GM18873 (cell line): ENCODE measurements around the gene ENO2.

Experiments used
- ATAC-seq: cut with Tn5 transposase; IDR thresholded peaks from one replicate; pipeline ENCODE4 v1.9.1; 2021; ENCODE audit warnings: mild to moderate bottlenecking, moderate library complexity, moderate number of reproducible peaks; ENCODE audit not compliant: unreplicated experiment, low FRiP score

Gene ENO2

DNA sequence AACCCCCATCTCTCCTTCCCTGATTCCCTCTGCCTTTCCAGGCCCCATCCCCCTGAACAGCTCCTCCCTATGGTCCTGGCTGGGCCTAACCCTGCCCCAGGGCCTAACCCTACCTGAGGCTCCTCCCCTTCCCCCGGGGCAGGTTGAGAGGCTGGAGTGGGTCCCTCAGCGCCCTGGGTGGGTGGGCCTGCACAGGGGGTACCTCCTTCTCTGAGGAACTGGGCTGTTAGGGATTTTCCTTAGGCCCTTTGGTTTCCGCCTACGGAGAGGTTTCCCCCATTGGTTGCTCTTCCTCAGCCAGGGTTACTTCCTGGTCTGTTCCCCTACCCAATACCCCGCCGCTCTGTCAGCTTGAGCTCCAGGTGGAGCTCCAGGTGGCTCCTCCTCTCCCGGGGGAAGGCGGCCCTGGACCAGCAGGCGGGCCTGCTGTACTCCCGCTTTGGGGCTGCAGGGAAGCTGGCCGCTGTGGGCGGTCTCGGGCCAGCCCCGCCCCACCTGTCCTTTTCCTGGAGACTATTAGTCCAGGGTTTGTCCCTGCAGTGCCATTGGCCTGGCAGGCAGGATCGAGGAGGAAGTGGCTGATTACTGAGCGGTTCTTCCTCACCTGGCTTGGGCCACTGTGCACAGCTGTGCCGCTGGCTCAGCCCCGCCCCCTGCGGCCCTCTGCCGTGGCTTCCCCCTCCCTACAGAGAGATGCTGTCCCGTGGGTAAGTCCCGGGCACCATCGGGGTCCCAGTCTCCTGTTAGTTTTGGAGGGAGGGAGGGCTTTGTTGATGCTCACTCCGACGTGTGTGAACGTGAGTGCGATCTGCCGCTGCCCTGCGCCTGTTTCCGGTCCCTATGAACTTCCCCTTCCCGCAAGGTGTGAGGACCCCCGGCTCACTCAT, 31.9 kb downstream of the ENO2 start:
- ATAC-seq = no peak

DNA sequence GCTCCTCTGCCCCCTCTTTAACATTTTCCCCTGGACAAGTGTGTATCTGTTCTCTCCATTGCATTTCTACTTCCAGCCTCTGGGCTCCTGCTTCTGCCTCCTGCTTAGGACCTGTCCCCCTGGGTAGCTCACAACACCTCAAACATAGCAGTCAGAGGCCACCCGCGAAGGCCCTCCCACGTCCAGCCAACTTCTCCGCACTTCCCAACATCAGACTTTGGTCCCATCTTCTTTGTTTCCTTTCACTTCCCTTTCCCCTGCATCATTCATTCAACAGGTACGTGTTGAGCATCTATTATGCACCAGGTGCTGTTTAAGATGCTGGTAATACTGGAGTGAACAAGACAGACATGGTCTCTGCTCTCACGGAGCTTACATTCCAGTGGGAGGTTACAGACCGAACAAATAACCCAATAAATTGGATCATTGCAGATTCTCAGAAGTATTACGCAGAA, 32.6 kb downstream of the ENO2 start:
- ATAC-seq = no peak

DNA sequence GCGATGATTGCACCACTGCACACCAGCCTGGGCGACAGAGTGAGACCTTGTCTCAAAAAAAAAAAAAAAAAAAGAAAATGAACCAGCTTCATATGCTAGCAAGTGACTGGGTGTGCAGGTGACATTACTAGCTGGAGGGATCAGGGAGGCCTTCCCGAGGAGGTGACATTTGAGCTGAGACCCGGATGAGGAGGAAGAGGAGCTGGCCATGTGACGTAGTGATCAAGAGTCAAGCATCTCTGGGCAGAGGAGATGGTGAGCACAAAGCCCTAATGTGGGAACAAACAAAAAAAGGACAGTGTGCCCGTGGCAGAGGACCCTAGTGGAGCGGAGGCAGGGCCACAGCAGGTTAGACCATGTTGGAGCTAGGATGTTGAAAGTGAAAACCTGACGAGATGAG, 33.2 kb downstream of the ENO2 start:
- ATAC-seq = no peak

DNA sequence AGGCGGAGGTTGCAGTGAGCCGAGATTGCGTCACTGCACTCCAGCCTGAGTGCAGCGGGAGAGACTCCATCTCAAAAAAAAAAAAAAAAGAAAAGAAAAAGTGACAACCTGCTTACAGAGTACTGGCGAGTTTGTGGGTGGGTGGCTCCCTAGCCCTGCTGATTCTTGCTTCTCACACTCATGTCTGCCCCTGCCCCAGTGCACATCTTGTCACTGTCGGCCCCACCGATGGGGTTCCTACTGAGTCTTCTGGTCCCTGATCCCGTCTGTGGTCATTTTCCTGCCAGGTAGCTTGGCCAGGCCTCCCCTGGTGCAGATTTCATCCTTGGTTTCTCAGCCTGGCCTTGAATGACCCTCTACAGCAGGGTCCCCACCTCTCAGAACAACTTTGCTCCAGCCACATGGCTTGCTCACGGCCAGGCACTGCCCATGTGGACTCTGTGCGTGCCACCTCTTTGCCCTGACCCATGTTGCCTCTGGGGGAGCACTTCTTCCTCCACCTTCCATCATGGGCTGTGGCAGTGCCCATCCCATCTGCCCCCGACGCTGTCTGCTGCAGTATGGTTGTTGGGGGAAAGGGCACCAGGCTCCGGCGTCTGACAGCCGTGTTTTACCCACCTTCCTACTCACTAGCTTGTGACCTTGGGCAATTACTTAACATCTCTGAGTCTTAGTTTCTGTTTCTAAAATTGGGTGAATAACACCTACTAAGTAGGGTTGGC, 34.7 kb downstream of the ENO2 start:
- ATAC-seq = no peak

DNA sequence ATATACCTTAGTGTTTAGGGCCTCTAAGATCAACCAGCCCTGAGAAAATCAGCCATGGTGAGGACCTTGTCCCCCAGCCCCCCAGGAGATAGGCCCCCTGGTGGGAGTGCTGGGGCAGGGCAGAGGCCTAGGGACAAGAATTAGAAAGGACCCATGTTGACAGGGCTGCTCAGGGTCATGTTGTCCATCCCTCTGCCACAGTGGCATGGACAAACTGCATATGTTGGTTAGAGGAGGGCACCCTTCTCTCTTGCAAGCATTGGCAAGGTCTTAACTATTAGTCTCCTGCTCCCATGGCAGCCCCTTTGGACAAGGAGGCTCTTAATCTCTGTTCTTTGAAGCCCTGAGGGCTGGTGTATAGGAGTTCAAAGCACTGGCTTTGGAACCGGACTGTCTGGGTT, 36.0 kb downstream of the ENO2 start:
- no peak for ATAC-seq

DNA sequence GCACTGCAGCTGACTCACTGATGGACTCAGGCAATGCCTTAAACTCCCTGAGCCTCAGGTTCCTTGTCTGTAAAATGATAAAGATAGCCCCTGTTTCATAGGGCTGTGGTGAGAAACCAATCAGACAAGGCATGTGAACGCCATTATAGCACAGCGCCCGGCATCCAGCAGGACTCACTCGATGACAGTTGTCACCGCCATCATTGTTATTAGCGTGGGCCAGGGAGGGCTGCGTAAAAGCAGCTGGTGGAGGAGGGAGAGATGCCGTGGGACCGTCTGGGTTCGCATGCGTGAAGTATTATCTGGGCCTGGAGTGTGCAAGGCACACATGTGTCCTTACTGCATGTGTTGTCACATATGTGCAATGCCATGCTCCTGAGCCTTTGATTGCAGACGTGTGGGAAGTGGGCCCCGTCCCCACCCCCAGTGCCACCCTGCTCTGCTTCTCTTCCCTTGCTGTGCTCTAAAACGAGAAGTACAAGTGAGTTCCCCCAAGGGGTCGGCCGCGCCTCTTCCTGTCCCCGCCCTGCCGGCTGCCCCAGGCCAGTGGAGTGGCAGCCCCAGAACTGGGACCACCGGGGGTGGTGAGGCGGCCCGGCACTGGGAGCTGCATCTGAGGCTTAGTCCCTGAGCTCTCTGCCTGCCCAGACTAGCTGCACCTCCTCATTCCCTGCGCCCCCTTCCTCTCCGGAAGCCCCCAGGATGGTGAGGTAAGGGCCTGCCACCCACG, 36.6 kb downstream of the ENO2 start, which contains the start of gene PTPN6:
Gene PTPN6 (plus strand): TSS at position 546 of the 730 bp plus-strand sequence. CDS start 157 bp downstream, at position 703.
- no peak for ATAC-seq

DNA sequence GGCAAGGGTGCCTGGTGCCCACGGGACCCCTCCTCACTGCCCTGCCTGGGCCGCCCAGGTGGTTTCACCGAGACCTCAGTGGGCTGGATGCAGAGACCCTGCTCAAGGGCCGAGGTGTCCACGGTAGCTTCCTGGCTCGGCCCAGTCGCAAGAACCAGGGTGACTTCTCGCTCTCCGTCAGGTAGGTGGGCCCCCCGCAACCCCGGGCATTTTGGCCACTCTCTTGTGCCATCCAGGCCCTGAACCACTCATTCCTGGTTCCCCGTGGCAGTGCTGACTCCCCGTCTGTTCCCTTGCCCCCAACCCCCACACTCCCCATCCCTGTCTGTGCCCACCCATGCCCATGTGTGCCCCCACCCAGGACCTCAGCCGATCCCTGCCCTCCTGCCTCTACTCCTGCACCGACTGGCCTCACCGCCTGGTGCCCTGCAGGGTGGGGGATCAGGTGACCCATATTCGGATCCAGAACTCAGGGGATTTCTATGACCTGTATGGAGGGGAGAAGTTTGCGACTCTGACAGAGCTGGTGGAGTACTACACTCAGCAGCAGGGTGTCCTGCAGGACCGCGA, 37.3 kb downstream of the ENO2 start:
- ATAC-seq = no peak

DNA sequence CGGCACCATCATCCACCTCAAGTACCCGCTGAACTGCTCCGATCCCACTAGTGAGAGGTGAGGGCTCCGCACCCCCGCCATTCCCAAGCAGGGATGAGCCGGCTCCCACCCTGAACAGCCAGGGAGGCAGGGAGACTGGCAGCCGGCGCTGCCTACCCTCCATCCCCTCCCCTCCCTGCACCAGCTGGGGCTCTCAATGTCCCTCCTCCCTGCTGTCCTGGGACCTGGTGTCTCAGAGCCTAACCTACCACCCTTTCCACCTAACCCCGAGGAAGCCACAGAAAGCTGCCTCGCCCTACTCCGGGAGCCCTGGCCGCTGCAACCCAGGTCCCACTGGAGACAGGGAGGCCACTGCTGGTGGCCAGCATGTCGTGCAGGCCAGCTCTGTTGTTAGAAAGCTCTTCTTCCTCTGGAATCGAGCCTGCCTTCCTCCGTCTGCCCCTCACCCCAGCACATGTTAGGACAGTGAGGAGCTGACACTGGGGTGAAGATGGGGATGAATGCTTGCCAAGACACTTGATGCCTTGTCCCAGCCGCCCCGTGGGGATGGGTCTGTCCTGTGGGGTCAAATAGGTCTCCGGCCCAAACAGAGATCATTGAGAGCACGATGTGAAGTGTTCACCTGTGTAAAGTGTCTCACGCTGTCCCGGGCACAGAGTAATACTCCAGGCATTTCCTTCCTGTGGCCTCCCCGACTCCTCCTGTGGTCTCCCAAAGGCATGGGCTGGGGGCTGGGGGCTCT, 37.9 kb downstream of the ENO2 start:
- ATAC-seq = no peak

DNA sequence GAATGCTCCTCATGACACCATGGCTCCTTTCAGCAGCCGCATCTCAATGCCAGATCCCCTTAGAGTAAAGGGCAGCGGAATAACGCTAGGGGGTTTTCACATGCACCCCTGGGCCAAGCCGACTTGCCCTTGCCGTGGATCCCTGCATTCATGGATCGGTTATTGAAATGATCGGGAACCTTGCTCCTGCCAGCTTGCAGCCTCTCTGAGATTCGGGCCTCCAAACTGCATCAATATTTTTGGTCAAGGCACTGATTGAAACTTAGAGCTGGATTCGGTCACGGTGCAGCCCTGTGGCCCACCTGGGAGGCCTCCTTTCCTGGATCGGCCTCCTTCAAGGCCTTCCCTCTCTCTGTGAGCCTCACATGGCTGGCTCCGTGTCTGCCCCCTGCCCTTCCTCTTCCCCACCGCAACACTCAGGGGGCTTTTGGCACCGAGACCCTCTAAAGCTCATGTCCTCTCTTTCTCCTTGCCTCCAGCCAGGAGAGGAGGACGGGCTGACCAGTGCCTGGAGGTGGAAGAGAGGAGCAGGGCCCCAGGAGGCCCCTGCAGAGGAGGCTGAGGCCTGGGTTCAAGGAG, 38.6 kb downstream of the ENO2 start:
- ATAC-seq = no peak

DNA sequence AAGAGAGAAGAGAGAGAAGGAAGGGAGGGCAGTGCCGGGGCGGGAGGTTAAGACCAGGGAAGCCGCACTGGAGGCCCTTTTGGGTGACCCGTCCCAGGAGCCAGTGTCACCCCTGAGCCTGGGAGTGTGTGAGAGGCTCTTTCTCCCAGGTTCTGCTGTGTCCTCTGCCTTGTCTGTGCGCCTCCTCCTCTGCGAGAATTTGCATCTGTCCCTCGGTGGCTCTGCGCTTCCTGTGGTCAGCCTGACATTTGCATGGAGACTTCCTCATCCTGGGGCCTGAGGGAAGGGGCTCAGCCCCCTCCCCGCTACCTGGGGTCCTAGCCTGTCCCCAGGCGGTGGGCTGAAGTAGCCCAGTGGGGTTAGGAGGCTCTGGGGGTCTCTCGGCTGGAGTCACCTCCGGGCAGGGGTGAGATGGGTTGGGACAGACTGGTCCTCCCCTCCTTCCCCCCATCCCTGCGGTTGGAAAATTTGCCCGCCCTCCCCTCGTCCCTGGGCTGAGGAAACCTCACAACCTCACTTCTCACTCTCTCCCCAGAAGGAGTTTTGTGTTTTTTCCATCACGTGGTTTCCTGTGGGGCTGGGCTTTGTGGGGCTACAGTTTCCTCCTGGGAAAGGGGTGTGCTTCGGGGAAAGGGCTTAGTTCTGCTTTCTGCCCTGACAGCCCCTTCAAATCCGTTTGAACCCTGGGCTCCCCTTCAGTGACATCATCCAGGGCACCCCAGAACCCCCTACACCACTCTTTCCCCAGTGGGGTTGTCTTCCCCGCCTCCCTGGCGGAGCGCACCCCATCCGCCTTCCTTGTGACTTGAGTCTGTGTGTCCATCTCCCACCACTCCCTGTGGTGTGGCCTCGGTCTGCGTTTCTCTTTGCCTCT, 39.3 kb downstream of the ENO2 start:
- peak; percentile 40 for ATAC-seq

DNA sequence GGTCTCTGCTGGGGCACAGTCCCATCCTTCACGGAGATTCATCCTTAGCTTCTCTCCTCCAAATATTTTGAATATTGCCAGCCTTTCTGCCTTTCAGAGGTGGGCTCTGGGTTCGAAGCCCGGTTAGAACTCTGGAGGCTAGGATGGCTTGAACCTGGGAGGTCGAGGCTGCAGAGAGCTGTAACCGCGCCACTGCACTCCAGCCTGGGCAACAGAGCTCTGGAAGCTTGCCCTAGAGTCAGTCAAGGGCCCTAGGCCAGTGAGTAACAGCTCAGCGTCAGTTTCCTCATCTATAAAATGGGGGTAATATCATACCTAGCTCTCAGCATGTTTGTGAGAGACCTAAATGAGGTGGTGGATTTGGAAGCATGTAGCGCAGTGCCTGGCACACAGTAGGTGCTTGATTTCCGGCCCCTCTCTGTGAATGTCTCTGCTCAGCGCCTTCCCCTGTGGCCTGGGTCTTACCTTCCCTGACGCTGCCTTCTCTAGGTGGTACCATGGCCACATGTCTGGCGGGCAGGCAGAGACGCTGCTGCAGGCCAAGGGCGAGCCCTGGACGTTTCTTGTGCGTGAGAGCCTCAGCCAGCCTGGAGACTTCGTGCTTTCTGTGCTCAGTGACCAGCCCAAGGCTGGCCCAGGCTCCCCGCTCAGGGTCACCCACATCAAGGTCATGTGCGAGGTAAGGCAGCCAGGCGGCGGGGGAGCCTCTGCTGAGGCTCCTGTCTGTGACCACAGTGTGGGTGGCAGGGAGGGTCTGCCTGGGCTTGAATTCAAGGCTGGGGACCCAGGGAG, 40.1 kb downstream of the ENO2 start:
- no peak for ATAC-seq

DNA sequence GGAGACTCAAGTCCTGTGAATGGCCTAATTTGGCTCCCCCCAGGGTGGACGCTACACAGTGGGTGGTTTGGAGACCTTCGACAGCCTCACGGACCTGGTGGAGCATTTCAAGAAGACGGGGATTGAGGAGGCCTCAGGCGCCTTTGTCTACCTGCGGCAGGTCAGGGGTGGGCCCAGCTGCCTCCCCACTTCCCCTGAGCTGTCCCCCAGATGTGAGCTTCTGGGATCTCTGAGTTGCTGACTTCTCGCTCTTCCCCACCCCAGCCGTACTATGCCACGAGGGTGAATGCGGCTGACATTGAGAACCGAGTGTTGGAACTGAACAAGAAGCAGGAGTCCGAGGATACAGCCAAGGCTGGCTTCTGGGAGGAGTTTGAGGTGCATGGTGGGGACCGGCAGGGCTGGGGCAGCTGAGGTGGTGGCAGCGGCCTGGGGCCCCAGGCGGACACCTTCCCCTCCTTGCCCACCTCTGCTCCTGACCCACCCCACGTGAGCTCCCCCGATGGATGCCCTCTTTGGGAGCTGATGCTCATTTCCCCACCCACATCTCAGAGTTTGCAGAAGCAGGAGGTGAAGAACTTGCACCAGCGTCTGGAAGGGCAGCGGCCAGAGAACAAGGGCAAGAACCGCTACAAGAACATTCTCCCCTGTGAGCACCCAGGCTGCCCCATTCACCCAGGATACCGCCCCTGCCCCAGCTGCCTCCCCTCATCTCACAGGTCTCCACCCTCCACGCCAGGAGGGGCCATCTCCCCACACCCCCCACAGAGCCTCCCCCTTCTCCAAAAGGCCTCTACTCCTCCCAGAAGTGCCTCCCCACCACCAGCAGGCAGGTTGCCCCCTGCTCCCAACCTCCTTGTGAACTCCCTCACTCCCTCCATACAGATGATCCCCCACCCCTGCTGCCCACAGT, 41.0 kb downstream of the ENO2 start:
- no peak for ATAC-seq

DNA sequence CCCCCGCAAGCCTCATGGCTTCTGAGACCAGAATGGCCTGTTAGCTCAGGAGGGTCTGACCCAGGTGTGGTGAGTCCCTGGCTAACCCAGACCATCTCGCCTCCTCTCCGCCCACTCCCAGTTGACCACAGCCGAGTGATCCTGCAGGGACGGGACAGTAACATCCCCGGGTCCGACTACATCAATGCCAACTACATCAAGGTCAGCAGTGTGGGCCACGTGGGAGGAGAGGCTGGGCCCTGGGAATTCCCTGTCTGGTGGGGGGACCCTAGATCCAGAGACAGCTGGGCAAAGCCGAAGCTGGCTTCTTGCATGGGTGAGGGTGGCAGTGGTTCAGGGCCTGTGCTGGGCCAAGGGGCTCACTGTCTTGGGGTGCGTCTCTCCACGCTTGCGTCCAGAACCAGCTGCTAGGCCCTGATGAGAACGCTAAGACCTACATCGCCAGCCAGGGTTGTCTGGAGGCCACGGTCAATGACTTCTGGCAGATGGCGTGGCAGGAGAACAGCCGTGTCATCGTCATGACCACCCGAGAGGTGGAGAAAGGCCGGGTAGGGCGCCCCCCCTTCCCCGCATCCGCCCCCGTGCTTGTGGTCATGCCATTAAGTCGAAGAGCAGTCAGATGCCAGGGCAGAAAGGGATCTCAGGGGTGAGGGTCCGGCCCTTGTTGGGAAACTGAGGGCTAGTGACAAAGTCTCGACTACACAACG, 41.8 kb downstream of the ENO2 start:
- no peak for ATAC-seq

DNA sequence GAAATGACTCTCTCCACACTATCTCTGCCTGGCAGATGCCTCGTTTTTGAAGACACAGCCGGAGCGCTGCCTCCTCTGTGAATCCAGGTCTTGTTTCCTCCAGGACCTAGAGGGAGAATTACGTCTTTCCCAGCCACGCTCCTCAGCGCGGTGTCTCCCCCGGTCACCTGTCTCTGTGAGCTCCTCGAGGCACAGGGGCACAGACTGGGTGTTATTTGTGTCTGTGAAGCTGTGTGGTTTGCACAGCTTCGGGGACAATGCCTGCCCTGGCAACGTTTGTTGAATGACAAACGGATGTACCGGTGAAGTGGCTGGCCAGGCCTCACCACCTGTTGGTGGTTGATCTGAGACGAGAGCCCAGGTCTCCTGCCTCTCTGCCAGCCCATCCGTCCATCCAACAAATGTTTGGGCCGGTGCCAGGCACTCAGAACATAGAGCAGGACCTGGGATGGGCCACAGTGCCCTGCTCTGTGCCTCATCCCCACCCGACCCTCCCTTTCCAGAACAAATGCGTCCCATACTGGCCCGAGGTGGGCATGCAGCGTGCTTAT, 42.8 kb downstream of the ENO2 start:
- ATAC-seq = no peak

DNA sequence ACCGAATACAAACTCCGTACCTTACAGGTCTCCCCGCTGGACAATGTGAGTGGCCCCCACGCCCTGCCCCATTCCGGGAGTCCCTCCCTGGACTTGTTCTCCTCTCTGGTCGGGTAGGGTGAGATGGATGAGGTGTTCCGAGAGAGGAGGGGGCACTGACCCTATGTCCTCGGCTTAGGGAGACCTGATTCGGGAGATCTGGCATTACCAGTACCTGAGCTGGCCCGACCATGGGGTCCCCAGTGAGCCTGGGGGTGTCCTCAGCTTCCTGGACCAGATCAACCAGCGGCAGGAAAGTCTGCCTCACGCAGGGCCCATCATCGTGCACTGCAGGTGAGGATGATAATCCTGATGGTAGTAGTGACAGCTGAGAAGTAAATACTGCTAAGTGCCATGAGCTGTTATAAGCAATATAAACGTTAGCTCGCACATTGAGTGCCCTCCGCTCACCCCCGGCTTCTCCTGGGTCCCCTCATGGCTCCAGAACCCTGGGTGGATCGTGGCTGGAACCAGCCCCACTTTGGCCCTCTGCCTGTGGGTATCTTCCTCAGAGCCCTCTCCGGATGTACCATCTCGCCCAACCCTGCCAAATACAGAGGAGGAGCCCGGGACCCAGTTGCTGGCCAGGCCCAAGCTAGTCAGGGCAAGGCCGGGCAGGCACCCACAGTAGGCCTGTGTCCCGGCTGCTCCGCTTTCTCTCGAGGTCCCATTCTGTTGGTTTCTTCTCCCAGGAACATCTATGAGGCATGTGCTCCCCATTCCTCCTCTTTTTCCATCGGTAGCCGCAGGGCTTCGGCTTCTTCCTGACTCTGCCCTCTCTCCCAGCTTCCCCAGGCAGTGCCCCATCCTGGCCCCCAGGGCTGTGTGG, 43.6 kb downstream of the ENO2 start:
- ATAC-seq = no peak
